Pons (tissue), 1 donor: ENCODE measurements around the gene ARL15.

Experiments used
- DNase-seq: peaks from one replicate; pipeline ENCODE4 v3.0.0-alpha.2; 2016; ENCODE audit warnings: low spot score

Gene ARL15

DNA sequence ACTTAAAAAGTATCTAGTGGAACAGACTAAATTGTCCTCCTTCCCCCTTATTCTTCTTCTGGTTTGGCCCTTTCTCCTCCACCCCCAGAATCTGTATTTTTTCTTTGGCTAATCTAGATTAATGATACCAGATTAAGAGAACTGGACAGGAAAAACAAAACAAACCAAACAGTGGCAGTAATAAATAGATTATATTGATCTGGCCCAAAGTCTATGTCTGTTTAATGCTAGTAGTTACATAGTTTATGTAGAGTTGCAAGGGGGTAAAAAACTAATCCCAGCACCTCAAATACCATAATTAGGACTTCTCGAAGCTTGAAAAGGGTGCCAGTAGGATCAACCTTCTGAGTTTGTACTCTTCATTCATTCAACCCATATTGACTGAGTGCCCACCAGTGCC, 104.5 kb downstream of the ARL15 start:
- DNase-seq, result no peak

GRCh38 chr5:54205453-54205852, 104.9 kb downstream of the ARL15 start:
- no peak for DNase-seq

- DNase-seq, result no peak
These were observed 113.4 kb downstream of the ARL15 start for GRCh38 chr5:54197018-54197417.

- DNase-seq, result no peak
These were observed 114.7 kb downstream of the ARL15 start for GRCh38 chr5:54195701-54196100.

- DNase-seq, result no peak
These were observed 116.1 kb downstream of the ARL15 start for GRCh38 chr5:54194318-54194717.

DNA sequence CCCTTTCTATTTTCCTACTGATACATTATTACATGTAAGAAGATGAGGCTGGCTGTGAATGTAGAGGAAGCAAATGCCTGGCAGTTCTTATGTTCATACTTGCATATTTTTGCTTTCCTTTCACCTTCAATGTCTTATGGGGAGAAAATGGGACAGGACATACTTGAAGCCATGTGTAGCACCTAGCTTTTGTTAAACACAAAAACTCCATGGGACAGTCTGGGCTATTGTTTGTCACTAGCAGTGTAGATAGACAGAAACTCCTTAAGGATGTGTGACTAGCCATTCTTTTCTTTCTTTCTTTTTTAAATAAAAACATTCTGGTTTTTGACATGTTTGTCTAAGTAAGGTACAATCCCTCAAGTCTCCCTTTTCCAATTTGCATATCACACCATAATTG, 122.7 kb downstream of the ARL15 start:
- DNase-seq, result no peak

- no peak for DNase-seq
These were observed 123.4 kb downstream of the ARL15 start for GRCh38 chr5:54186912-54187445.

DNA sequence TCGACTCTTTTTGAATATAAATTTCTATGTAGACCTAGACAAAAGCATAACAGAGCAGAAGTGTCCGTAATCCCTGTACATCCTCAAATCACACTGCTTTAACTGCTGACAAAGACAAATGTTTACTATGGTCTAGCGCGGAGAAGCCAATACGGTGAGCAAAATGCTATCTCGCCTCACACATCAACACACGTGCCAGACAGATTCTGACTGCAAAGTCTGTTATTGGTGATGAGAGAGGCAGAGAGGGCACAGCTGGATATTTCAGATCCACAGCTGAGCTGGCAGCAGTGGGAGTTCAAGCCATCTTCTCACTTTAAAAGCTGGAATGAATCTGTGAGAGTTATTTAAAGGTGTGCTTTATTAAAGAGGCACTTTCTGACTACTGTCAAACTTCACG, 124.3 kb downstream of the ARL15 start:
- no peak for DNase-seq

GRCh38 chr5:54184806-54185205, 125.6 kb downstream of the ARL15 start:
- no peak for DNase-seq

GRCh38 chr5:54180630-54181031, 129.7 kb downstream of the ARL15 start:
- no peak for DNase-seq

- no peak for DNase-seq
These were observed 131.4 kb downstream of the ARL15 start for GRCh38 chr5:54178991-54179390.

GRCh38 chr5:54178207-54178606, 132.2 kb downstream of the ARL15 start:
- DNase-seq, result no peak

DNA sequence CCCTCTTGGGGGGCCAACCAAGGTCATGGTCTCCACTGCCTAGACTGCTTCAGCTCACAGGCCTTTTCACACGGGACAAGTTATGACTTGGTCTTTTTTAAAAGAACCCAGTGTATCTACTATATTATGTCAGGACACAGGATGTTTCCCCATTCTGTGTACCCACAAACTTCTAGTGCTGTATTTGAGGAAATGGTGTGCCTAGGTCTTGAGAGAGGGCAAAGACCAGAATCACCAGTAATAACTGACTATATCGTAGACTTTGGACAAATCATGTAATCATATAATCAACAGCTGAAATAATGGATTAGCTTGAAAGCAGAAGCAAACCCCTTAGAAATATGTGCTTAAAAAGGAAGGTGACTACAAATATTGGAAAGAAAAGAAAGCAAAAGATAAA, 133.3 kb downstream of the ARL15 start:
- no peak for DNase-seq

DNA sequence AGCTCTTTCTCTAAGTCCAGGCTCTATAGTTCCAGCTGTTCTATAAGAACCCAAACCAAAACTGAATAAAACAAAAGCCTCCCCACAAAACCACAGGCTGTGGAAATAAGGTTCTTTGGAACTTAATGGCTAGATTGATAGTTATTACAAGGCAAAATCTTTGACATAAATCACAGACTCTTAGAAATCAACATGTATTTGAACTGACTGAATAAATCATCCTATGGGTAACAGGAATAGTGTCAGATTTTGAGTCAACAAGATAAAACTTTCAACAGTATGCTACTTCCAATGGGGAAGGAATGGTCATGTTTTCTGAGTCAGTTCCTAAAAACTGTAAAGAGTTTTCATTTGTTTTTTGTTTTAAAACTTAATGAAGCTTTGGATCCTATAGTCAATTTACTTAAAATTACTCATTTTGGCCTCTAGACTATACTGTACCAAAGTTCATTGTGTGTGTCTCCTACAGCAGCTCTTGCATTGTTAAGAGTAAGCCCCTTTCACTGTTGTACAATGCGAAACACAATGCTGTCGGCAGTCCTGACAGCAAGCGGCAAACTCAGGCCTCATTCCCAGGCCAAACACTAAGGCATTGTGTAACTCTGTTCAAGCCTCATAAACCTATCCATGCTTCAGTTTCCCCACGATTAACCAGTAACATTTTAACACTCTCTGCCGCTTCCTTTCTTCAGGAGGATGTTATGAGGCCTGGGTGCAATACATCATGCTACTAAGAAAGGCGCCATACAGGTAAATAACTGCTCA, 134.1 kb downstream of the ARL15 start:
- peak; percentile 74 for DNase-seq

DNA sequence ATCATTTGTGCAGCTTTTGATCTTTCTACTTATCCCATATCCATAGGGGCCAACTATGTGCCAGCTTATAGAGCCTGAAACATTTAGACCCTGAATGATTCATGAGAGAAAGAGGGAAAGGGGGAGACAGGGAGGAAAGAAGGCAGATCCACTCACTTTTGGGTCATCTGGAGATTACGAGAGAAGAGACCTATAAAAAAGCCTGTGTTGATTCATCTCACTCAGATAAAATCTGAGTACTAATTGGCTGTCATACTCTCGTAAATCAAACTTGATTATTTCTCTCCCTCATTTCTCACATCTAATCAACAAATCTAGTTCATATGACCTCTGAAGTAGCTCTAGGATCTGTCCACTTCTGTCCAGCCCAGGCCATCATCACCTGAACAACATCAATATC, 137.1 kb downstream of the ARL15 start:
- DNase-seq, result no peak

- no peak for DNase-seq
These were observed 138.6 kb downstream of the ARL15 start for GRCh38 chr5:54171645-54172384.

DNA sequence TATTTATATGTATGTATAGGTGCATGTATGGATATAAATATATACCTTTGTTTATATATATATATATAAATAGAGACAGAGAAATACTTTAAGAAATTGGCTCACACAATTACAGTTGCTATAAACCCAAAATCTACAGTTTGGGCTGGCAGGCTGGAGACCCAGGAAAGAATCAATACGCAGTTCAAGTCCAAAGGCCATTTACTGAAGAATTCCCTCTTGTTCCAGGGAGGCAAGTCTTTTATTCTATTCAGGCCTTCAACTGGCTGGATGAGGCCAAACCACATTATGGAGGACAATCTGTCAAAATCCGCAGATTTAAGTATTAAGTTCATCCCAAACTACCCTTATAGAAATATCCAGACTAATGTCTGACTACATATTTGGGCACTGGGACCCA, 144.7 kb downstream of the ARL15 start:
- DNase-seq, result no peak

- no peak for DNase-seq
These were observed 148.2 kb downstream of the ARL15 start for GRCh38 chr5:54162184-54162583.

DNA sequence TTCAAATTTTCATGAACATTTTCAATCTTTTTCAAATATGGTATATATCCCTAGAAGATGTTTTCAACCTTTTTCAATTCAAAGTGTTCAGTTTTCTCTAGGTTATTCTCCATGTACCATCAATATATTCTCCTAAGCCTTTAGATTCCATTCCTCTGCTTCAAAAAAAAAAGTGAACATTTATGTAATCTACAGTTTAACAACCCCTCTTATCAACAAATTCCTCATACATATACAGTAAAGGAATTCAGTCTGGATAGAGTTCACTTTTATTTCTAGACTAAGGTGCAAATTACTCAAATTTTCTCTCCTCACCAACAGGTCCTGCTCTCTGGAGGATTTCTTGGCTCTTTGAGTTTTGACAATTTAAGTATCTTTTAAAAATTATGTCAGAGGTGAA, 150.0 kb downstream of the ARL15 start:
- DNase-seq, result no peak

GRCh38 chr5:54159893-54160195, 150.5 kb downstream of the ARL15 start:
- DNase-seq, result no peak

GRCh38 chr5:54159153-54159892, 151.1 kb downstream of the ARL15 start:
- DNase-seq, result peak; percentile 22

DNA sequence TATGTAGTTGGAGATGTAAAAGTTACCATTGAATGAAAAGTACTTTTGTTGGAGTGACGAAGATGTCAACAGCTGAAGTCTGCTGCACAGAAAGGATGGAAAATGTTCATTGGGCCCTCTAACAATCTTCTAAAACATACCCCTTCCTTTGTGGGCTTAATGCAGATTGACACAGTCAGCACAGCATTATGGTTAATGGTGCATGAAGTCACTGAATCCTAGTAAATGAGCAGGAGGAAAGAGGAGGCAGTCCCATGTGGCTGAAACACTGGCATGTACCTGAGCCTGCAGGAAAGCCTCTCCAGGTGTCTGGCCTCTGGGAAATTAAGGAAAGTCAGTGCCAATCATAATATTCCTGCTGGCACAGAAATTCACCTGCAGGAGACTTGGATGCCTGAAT, 153.8 kb downstream of the ARL15 start:
- no peak for DNase-seq

- no peak for DNase-seq
These were observed 159.5 kb downstream of the ARL15 start for GRCh38 chr5:54150841-54151240.
